ENCODE measurements around the gene GARRE1. TPM values are rescaled to one million over a fixed set of nuclear protein-coding genes. Genes with fewer than 3 reads are reported as not detected.
A peak's percentile ranks its signal among the peaks of the same experiment; 100 is the strongest.
"Not testable (repeated sequence)": the region's sequence is repeated elsewhere in the genome, so short reads cannot be mapped to it uniquely, and the experiment has no call there.

GARRE1 gene
- polyA plus RNA-seq, 12 donors = 20.9 to 67.4 (median 26.5) TPM; not detected in 1

GRCh38 chr19:34255546-34255945 lies 1.2 kb downstream of the GARRE1 start:
- no peak for DNase-seq

GRCh38 chr19:34256835-34257558 lies 2.6 kb downstream of the GARRE1 start:
- DNase-seq = no peak

- DNase-seq = no peak
Measured at GRCh38 chr19:34257559-34257924, 3.2 kb downstream of the GARRE1 start.

GRCh38 chr19:34259367-34260095 lies 5.2 kb downstream of the GARRE1 start:
- DNase-seq = no peak

GRCh38 chr19:34260771-34261173 lies 6.4 kb downstream of the GARRE1 start:
- DNase-seq = peak; percentile 47

- DNase-seq = no peak
Measured at GRCh38 chr19:34261334-34262109, 7.2 kb downstream of the GARRE1 start.

GRCh38 chr19:34263745-34264237 lies 9.4 kb downstream of the GARRE1 start:
- DNase-seq = no peak

GRCh38 chr19:34265221-34265650 lies 10.9 kb downstream of the GARRE1 start:
- no peak for DNase-seq

- DNase-seq = no peak
Measured at GRCh38 chr19:34269081-34269480, 14.7 kb downstream of the GARRE1 start.

GRCh38 chr19:34269489-34269888 lies 15.1 kb downstream of the GARRE1 start:
- no peak for DNase-seq

GRCh38 chr19:34269968-34270621 lies 15.7 kb downstream of the GARRE1 start:
- peak; percentile 48 for DNase-seq

GRCh38 chr19:34273121-34273520 lies 18.8 kb downstream of the GARRE1 start:
- DNase-seq = no peak

- DNase-seq = no peak
Measured at GRCh38 chr19:34274284-34274826, 20.0 kb downstream of the GARRE1 start.

- no peak for DNase-seq
Measured at GRCh38 chr19:34274827-34275625, 20.7 kb downstream of the GARRE1 start.

GRCh38 chr19:34275705-34276104 lies 21.4 kb downstream of the GARRE1 start:
- DNase-seq = no peak

- DNase-seq = no peak
Measured at GRCh38 chr19:34276614-34277013, 22.3 kb downstream of the GARRE1 start.

- no peak for DNase-seq
Measured at GRCh38 chr19:34277244-34277643, 22.9 kb downstream of the GARRE1 start.

GRCh38 chr19:34278783-34279182 lies 24.4 kb downstream of the GARRE1 start:
- DNase-seq = no peak

- not testable (repeated sequence) for DNase-seq
Measured at GRCh38 chr19:34281444-34281843, 27.1 kb downstream of the GARRE1 start.
